ENCODE measurements around the gene CKAP2L.

DNA sequence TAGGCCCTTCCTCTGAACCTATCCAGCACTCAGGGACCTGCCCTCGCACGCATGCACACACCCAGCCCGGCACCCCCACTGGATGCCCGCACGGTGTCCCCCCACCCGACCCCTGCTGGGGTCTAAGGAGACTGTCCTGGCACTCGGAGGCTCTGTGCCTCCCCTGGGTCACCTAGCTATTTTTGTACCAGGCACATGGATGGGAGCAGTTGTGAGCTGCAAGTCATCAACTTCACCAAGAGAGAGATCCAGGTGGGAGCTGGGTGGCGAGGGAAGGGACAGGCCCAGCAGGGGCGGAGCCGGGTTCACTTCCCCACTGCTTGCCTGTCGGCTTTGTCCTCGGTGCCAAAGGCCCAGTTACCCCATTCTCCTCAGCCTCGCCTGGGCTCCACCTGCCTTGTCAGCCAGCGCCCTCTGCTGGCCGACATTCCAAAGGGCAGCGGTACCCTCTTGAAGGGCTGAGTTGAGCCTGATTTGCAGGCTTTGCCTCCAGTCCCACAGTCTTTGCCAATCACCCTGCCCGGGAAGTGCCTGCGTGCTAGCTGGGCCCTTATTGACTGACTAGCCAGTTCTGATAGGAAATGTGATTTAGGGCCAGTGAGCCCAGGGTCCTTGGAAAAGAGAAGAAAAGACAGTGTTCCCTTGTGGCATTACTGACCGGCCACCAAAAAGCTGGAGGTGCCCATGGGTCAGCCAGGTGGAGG lies 37.8 kb downstream of the CKAP2L start:
- TF ChIP-seq, protein P1, sequence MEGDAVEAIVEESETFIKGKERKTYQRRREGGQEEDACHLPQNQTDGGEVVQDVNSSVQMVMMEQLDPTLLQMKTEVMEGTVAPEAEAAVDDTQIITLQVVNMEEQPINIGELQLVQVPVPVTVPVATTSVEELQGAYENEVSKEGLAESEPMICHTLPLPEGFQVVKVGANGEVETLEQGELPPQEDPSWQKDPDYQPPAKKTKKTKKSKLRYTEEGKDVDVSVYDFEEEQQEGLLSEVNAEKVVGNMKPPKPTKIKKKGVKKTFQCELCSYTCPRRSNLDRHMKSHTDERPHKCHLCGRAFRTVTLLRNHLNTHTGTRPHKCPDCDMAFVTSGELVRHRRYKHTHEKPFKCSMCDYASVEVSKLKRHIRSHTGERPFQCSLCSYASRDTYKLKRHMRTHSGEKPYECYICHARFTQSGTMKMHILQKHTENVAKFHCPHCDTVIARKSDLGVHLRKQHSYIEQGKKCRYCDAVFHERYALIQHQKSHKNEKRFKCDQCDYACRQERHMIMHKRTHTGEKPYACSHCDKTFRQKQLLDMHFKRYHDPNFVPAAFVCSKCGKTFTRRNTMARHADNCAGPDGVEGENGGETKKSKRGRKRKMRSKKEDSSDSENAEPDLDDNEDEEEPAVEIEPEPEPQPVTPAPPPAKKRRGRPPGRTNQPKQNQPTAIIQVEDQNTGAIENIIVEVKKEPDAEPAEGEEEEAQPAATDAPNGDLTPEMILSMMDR (IDR thresholded peaks at IDR 0.05): peak; percentile 80 to 92
- TF ChIP-seq POLR2A (IDR thresholded peaks at IDR 0.05): no peak

All from suprapubic skin (tissue), 3 donors.